ENCODE measurements around the gene DLGAP3.

DLGAP3 gene

GRCh38 chr1:34918386-34918976 lies 11.0 kb downstream of the DLGAP3 start:
- H3K9me3 ChIP-seq = no peaks in the 10 kb centered on the region
- DNase-seq = no peak

GRCh38 chr1:34917017-34917416 lies 12.4 kb downstream of the DLGAP3 start:
- Histone ChIP-seq H3K27ac (no peak overlapping the region), H3K9me3 (no peaks in the 10 kb centered on the region), H3K27me3 (peaks cover 0 to 34% of the 10 kb centered on the region in 2 donors), H3K4me3 (no peak overlapping the region), H3K4me1 (no peaks in the 10 kb centered on the region), H3K36me3 (no peaks in the 10 kb centered on the region)
- intact Hi-C loops (cut with DNase I; ENCODE audit: low total_unique reads) = no loop called here
- DNase-seq = no peak
- no peak for TF ChIP-seq CTCF (IDR thresholded peaks at IDR 0.05)

More at GRCh38 chr1:34918386-34918976, 11.0 kb downstream of the DLGAP3 start:
- Histone ChIP-seq H3K27ac (no peak overlapping the region), H3K36me3 (no peaks in the 10 kb centered on the region), H3K27me3 (peaks cover 0 to 47% of the 10 kb centered on the region in 2 donors), H3K4me1 (no peaks in the 10 kb centered on the region), H3K4me3 (no peak overlapping the region)
- TF ChIP-seq CTCF (IDR thresholded peaks at IDR 0.05) = no peak
- intact Hi-C loops (cut with DNase I; ENCODE audit: low total_unique reads) = no loop called here

GRCh38 chr1:34916104-34916503 lies 13.3 kb downstream of the DLGAP3 start:
- Histone ChIP-seq H3K4me3 (no peak overlapping the region), H3K9me3 (no peaks in the 10 kb centered on the region), H3K36me3 (no peaks in the 10 kb centered on the region), H3K27ac (no peak overlapping the region), H3K4me1 (no peaks in the 10 kb centered on the region), H3K27me3 (peaks cover 0 to 26% of the 10 kb centered on the region in 2 donors)
- no peak for TF ChIP-seq CTCF (IDR thresholded peaks at IDR 0.05)
- no peak for DNase-seq
- intact Hi-C loops (cut with DNase I; ENCODE audit: low total_unique reads) = no loop called here

- Histone ChIP-seq H3K4me3 (no peak overlapping the region), H3K36me3 (no peaks in the 10 kb centered on the region), H3K27me3 (peaks cover 0 to 21% of the 10 kb centered on the region in 2 donors), H3K9me3 (no peaks in the 10 kb centered on the region), H3K4me1 (no peaks in the 10 kb centered on the region), H3K27ac (no peak overlapping the region)
- no peak for TF ChIP-seq CTCF (IDR thresholded peaks at IDR 0.05)
- intact Hi-C loops (cut with DNase I; ENCODE audit: low total_unique reads) = no loop called here
- no peak for DNase-seq
Measured at GRCh38 chr1:34915521-34915920, 13.9 kb downstream of the DLGAP3 start.

GRCh38 chr1:34914958-34915357 lies 14.5 kb downstream of the DLGAP3 start:
- Histone ChIP-seq H3K27me3 (peaks cover 0 to 17% of the 10 kb centered on the region in 2 donors), H3K27ac (no peak overlapping the region), H3K36me3 (no peaks in the 10 kb centered on the region), H3K4me3 (no peak overlapping the region), H3K4me1 (no peaks in the 10 kb centered on the region), H3K9me3 (no peaks in the 10 kb centered on the region)
- DNase-seq = no peak
- intact Hi-C loops (cut with DNase I; ENCODE audit: low total_unique reads) = no loop called here
- no peak for TF ChIP-seq CTCF (IDR thresholded peaks at IDR 0.05)

GRCh38 chr1:34911465-34911864 lies 18.0 kb downstream of the DLGAP3 start:
- no peaks in the 10 kb centered on the region for H3K9me3 ChIP-seq
- peaks cover 0 to 5% of the 10 kb centered on the region in 2 donors for H3K27me3 ChIP-seq
- intact Hi-C loops (cut with DNase I; ENCODE audit: low total_unique reads) = no loop called here
- H3K36me3 ChIP-seq = no peaks in the 10 kb centered on the region
- H3K4me1 ChIP-seq = no peaks in the 10 kb centered on the region
- no peak for DNase-seq
- H3K27ac ChIP-seq = no peak overlapping the region
- no peak overlapping the region for H3K4me3 ChIP-seq
- no peak for TF ChIP-seq CTCF (IDR thresholded peaks at IDR 0.05)
